ENCODE results near the gene RHOV. TPM values are rescaled to one million over a fixed set of nuclear protein-coding genes. Genes with fewer than 3 reads are reported as not detected.

RHOV gene
- total RNA-seq, 2 donors from 2014 or later: 0.24 to 0.45 TPM

- Mint-ChIP-seq H3K36me3 (ENCODE audit: low read depth) (peaks cover 6% of the 10 kb centered on the region), H3K4me3 (no peak overlapping the region), H3K4me1 (peaks cover 12% of the 10 kb centered on the region), H3K27me3 (no peaks in the 10 kb centered on the region), H3K27ac (no peak overlapping the region), H3K9me3 (no peaks in the 10 kb centered on the region)
- ATAC-seq (replicated peaks): no peak
Observed at GRCh38 chr15:40850576-40851112, 23.4 kb downstream of the RHOV start.

- Mint-ChIP-seq H3K9me3 (no peaks in the 10 kb centered on the region), H3K27ac (peak overlapping the region; percentile 6), H3K4me3 (peak overlapping the region; percentile 85), H3K36me3 (ENCODE audit: low read depth) (peaks cover 6% of the 10 kb centered on the region), H3K4me1 (peaks cover 15% of the 10 kb centered on the region), H3K27me3 (no peaks in the 10 kb centered on the region)
- ATAC-seq (replicated peaks): no peak
Observed at GRCh38 chr15:40847223-40847961, 26.6 kb downstream of the RHOV start.

- H3K4me3 Mint-ChIP-seq: peak overlapping the region; percentile 85
- ATAC-seq (replicated peaks): no peak
- H3K27me3 Mint-ChIP-seq: no peaks in the 10 kb centered on the region
- no peak overlapping the region for H3K27ac Mint-ChIP-seq
- H3K36me3 Mint-ChIP-seq (ENCODE audit: low read depth): peaks cover 6% of the 10 kb centered on the region
- peaks cover 15% of the 10 kb centered on the region for H3K4me1 Mint-ChIP-seq
- no peaks in the 10 kb centered on the region for H3K9me3 Mint-ChIP-seq
Observed at GRCh38 chr15:40846841-40847222, 27.2 kb downstream of the RHOV start.

GRCh38 chr15:40845511-40846284 lies 28.3 kb downstream of the RHOV start:
- H3K9me3 Mint-ChIP-seq: no peaks in the 10 kb centered on the region
- H3K4me1 Mint-ChIP-seq: peaks cover 15% of the 10 kb centered on the region
- H3K4me3 Mint-ChIP-seq: peak overlapping the region; percentile 85
- no peak for ATAC-seq (replicated peaks)
- H3K27me3 Mint-ChIP-seq: no peaks in the 10 kb centered on the region
- H3K36me3 Mint-ChIP-seq (ENCODE audit: low read depth): no peaks in the 10 kb centered on the region
- H3K27ac Mint-ChIP-seq: no peak overlapping the region

- Mint-ChIP-seq H3K9me3 (no peaks in the 10 kb centered on the region), H3K4me3 (peak overlapping the region; percentile 85), H3K4me1 (peaks cover 15% of the 10 kb centered on the region), H3K36me3 (ENCODE audit: low read depth) (no peaks in the 10 kb centered on the region), H3K27ac (peak overlapping the region; percentile 65), H3K27me3 (no peaks in the 10 kb centered on the region)
- no peak for ATAC-seq (replicated peaks)
Observed at GRCh38 chr15:40845036-40845435, 29.0 kb downstream of the RHOV start.

GRCh38 chr15:40844696-40845030 lies 29.4 kb downstream of the RHOV start:
- H3K27ac Mint-ChIP-seq: peak overlapping the region; percentile 65
- H3K27me3 Mint-ChIP-seq: no peaks in the 10 kb centered on the region
- peak; percentile 44 for ATAC-seq (replicated peaks)
- peak overlapping the region; percentile 85 for H3K4me3 Mint-ChIP-seq
- H3K4me1 Mint-ChIP-seq: peaks cover 15% of the 10 kb centered on the region
- H3K9me3 Mint-ChIP-seq: no peaks in the 10 kb centered on the region
- H3K36me3 Mint-ChIP-seq (ENCODE audit: low read depth): no peaks in the 10 kb centered on the region

GRCh38 chr15:40843885-40844695 lies 29.9 kb downstream of the RHOV start, which contains the start of gene SPINT1:
Gene SPINT1, plus strand, starts transcription at chr15:40844048. Its CDS starts 507 bp downstream, at chr15:40844555.
- Mint-ChIP-seq H3K4me1 (peaks cover 15% of the 10 kb centered on the region), H3K9me3 (no peaks in the 10 kb centered on the region), H3K27me3 (no peaks in the 10 kb centered on the region), H3K27ac (peak within 1 kb of the TSS; percentile 65), H3K4me3 (peak within 1 kb of the TSS; percentile 85), H3K36me3 (ENCODE audit: low read depth) (no peaks in the 10 kb centered on the region)
- peak; percentile 88 for ATAC-seq (replicated peaks)

GRCh38 chr15:40843261-40843884 lies 30.7 kb downstream of the RHOV start:
- Mint-ChIP-seq H3K27me3 (no peaks in the 10 kb centered on the region), H3K9me3 (no peaks in the 10 kb centered on the region), H3K4me1 (peaks cover 15% of the 10 kb centered on the region), H3K36me3 (ENCODE audit: low read depth) (no peaks in the 10 kb centered on the region), H3K4me3 (peak overlapping the region; percentile 72), H3K27ac (no peak overlapping the region)
- ATAC-seq (replicated peaks): no peak

- no peak overlapping the region for H3K27ac Mint-ChIP-seq
- no peak overlapping the region for H3K4me3 Mint-ChIP-seq
- no peaks in the 10 kb centered on the region for H3K36me3 Mint-ChIP-seq (ENCODE audit: low read depth)
- no peaks in the 10 kb centered on the region for H3K9me3 Mint-ChIP-seq
- ATAC-seq (replicated peaks): no peak
- peaks cover 4% of the 10 kb centered on the region for H3K4me1 Mint-ChIP-seq
- H3K27me3 Mint-ChIP-seq: no peaks in the 10 kb centered on the region
Observed at GRCh38 chr15:40841741-40842140, 32.3 kb downstream of the RHOV start.

- H3K4me3 Mint-ChIP-seq: no peak overlapping the region
- H3K9me3 Mint-ChIP-seq: no peaks in the 10 kb centered on the region
- ATAC-seq (replicated peaks): no peak
- H3K27ac Mint-ChIP-seq: no peak overlapping the region
- H3K36me3 Mint-ChIP-seq (ENCODE audit: low read depth): no peaks in the 10 kb centered on the region
- no peaks in the 10 kb centered on the region for H3K4me1 Mint-ChIP-seq
- no peaks in the 10 kb centered on the region for H3K27me3 Mint-ChIP-seq
Observed at GRCh38 chr15:40838756-40839155, 35.3 kb downstream of the RHOV start.

GRCh38 chr15:40836020-40836419 lies 38.0 kb downstream of the RHOV start:
- Mint-ChIP-seq H3K36me3 (ENCODE audit: low read depth) (no peaks in the 10 kb centered on the region), H3K27me3 (no peaks in the 10 kb centered on the region), H3K4me3 (no peak overlapping the region), H3K9me3 (no peaks in the 10 kb centered on the region), H3K4me1 (no peaks in the 10 kb centered on the region), H3K27ac (no peak overlapping the region)
- no peak for ATAC-seq (replicated peaks)

GRCh38 chr15:40832903-40833302 lies 41.1 kb downstream of the RHOV start:
- no peaks in the 10 kb centered on the region for H3K9me3 Mint-ChIP-seq
- ATAC-seq (replicated peaks): no peak
- H3K36me3 Mint-ChIP-seq (ENCODE audit: low read depth): no peaks in the 10 kb centered on the region
- H3K27ac Mint-ChIP-seq: no peak overlapping the region
- H3K27me3 Mint-ChIP-seq: no peaks in the 10 kb centered on the region
- H3K4me3 Mint-ChIP-seq: no peak overlapping the region
- no peaks in the 10 kb centered on the region for H3K4me1 Mint-ChIP-seq

- Mint-ChIP-seq H3K4me3 (no peak overlapping the region), H3K4me1 (no peaks in the 10 kb centered on the region), H3K36me3 (ENCODE audit: low read depth) (no peaks in the 10 kb centered on the region), H3K9me3 (no peaks in the 10 kb centered on the region), H3K27ac (no peak overlapping the region), H3K27me3 (no peaks in the 10 kb centered on the region)
- ATAC-seq (replicated peaks): no peak
Observed at GRCh38 chr15:40831861-40832260, 42.2 kb downstream of the RHOV start.

- ATAC-seq (replicated peaks): no peak
- no peaks in the 10 kb centered on the region for H3K9me3 Mint-ChIP-seq
- no peaks in the 10 kb centered on the region for H3K36me3 Mint-ChIP-seq (ENCODE audit: low read depth)
- H3K4me1 Mint-ChIP-seq: no peaks in the 10 kb centered on the region
- no peaks in the 10 kb centered on the region for H3K27me3 Mint-ChIP-seq
- no peak overlapping the region for H3K4me3 Mint-ChIP-seq
- H3K27ac Mint-ChIP-seq: no peak overlapping the region
Observed at GRCh38 chr15:40830884-40831283, 43.1 kb downstream of the RHOV start.

Measured in activated T-helper 17 cell treated with anti-CD3 and anti-CD28 coated beads, Interleukin-2, amount 50 U/mL, for 72 hours (primary cell).